Thyroid gland (tissue), 4 donors: ENCODE measurements around the gene ATAD2B. TPM values are rescaled to one million over a fixed set of nuclear protein-coding genes. Genes with fewer than 3 reads are reported as not detected.
"Not testable (repeated sequence)": the region's sequence is repeated elsewhere in the genome, so short reads cannot be mapped to it uniquely, and the experiment has no call there.

ENCODE experiments used
- DNase-seq, 2 donors: peaks; one replicate each; pipeline ENCODE4 v3.0.0-alpha.2; 2019
- H3K27ac ChIP-seq, 3 donors: fragments of 200-600 bp; sonication (generic); 1 replicate in 2 of 3; 2 replicates in 1 of 3; pipeline ENCODE4 v1.5.1; 2016 to 2019; ENCODE audit warnings: mild to moderate bottlenecking in 1 of 3, moderate library complexity in 1 of 3
- H3K27me3 ChIP-seq: fragments of 200-600 bp; sonication (generic); one replicate; pipeline ENCODE4 v1.5.1; 2019
- H3K36me3 ChIP-seq, 2 donors: fragments of 200-600 bp; sonication (generic); one replicate each; pipeline ENCODE4 v1.5.1; 2016 to 2019
- H3K4me1 ChIP-seq, 2 donors: fragments of 200-600 bp; sonication (generic); one replicate each; pipeline ENCODE4 v1.5.1; 2017 to 2019
- H3K4me3 ChIP-seq, 3 donors: fragments of 200-600 bp; sonication (generic); replicated peaks in 1 of 3; 1 replicate in 2 of 3; 2 replicates in 1 of 3; pipeline ENCODE4 v1.5.1; 2016; ENCODE audit warnings: mild to moderate bottlenecking in 1 of 3
- H3K9me3 ChIP-seq: fragments of 200-600 bp; sonication (generic); one replicate; pipeline ENCODE4 v1.5.1; 2017
- CTCF ChIP-seq, 6 experiments: fragments of 200-600 bp in 3 of 6; fragments of 450-650 bp in 3 of 6; sonication (generic) in 3 of 6; IDR thresholded peaks; one replicate each; pipeline ENCODE4 v1.5.1; 2016 to 2019; ENCODE audit warnings: antibody characterized with exemption in 6 of 6, mild to moderate bottlenecking in 2 of 6, inconsistent platforms in 1 of 6, moderate library complexity in 1 of 6
- POLR2A ChIP-seq, 2 donors: fragments of 450-650 bp; IDR thresholded peaks; one replicate each; pipeline ENCODE4 v1.6.1; 2017; ENCODE audit warnings: antibody characterized with exemption in 2 of 2, mild to moderate bottlenecking in 2 of 2, moderate library complexity in 1 of 2
- WGBS, 2 donors: methylation state at CpG; one replicate each; pipeline ENCODE4 v1.1.5; 2017; 5-methylcytosine and 5-hydroxymethylcytosine counted together
- intact Hi-C: fragments of 100-400 bp; cut with DNase I; formaldehyde crosslinking; loops from one replicate; pipeline ENCODE4 v1.15.1; 2023
- total RNA-seq, 4 donors: library from RNA; depleted of rRNA; stranded (reverse); fragments of >200 nt; gene quantifications; one replicate each; pipeline ENCODE4 v1.2.3, GENCODE V29; 2016

The ATAD2B gene
- total RNA-seq, 4 donors from 2014 or later, result 32.8 to 49.3 (median 37.3) TPM

DNA sequence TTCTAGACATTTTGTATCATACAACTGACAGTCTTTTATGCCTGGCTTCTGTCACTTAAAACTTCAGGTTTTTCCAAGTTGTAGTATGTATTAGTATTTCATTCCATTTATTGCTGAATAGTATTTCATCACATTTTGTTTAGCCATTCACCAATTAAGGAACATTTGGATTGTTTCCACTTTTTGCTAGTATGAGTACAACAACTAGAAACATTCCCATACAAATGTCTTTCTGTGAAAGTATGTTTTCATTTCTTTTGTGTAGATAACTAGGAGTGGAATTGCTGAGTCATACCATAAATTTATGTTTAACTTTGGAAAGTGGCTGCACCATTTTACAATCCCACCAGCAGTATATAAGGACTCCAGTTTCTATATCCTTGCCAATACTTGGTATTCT, 135.9 kb downstream of the ATAD2B start:
- H3K4me3 ChIP-seq, result no peak overlapping the region
- no peak for TF ChIP-seq POLR2A (IDR thresholded peaks at IDR 0.05)
- TF ChIP-seq CTCF (IDR thresholded peaks at IDR 0.05), result no peak
- DNase-seq, result no peak
- no peaks in the 10 kb centered on the region for H3K36me3 ChIP-seq
- no peaks in the 10 kb centered on the region for H3K4me1 ChIP-seq
- intact Hi-C loops, result no loop called here
- no peak overlapping the region for H3K27ac ChIP-seq
- no peaks in the 10 kb centered on the region for H3K9me3 ChIP-seq
- H3K27me3 ChIP-seq, result no peaks in the 10 kb centered on the region

DNA sequence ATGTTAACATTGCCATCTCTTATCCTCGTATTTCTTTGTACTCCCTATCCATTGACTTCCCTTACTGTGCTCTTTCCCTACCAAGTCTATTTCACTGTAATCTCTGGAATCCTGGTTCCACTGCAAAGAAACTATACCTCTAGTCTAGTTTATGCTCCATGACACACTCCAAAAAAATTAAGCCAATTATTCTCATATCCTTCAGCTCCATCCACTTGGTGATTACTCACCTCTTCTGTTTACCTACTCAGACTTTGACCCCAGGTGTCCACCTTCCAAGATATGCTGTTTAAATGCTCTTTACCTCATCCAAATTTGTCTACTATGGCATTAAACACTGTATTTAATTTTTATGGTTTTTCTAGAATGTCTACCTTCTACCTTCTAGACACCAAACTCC, 137.9 kb downstream of the ATAD2B start:
- no peak for TF ChIP-seq POLR2A (IDR thresholded peaks at IDR 0.05)
- intact Hi-C loops, result no loop called here
- H3K27ac ChIP-seq, result no peak overlapping the region
- no peaks in the 10 kb centered on the region for H3K27me3 ChIP-seq
- WGBS, 2 donors, result 96 to 100% methylated on average over 1 of the region's 1 CpG
- no peaks in the 10 kb centered on the region for H3K4me1 ChIP-seq
- H3K4me3 ChIP-seq, result no peak overlapping the region
- no peaks in the 10 kb centered on the region for H3K36me3 ChIP-seq
- no peak for DNase-seq
- no peaks in the 10 kb centered on the region for H3K9me3 ChIP-seq

- no peak for DNase-seq
- Histone ChIP-seq H3K9me3 (no peaks in the 10 kb centered on the region), H3K36me3 (no peaks in the 10 kb centered on the region), H3K4me3 (no peak overlapping the region), H3K27me3 (no peaks in the 10 kb centered on the region), H3K27ac (no peak overlapping the region), H3K4me1 (no peaks in the 10 kb centered on the region)
- TF ChIP-seq POLR2A (IDR thresholded peaks at IDR 0.05) (no peak), CTCF (IDR thresholded peaks at IDR 0.05) (no peak)
- intact Hi-C loops, result no loop called here
- 76 to 77% methylated on average over 1 of the region's 1 CpG for WGBS, 2 donors
These were observed 138.8 kb downstream of the ATAD2B start for GRCh38 chr2:23788100-23788499.

DNA sequence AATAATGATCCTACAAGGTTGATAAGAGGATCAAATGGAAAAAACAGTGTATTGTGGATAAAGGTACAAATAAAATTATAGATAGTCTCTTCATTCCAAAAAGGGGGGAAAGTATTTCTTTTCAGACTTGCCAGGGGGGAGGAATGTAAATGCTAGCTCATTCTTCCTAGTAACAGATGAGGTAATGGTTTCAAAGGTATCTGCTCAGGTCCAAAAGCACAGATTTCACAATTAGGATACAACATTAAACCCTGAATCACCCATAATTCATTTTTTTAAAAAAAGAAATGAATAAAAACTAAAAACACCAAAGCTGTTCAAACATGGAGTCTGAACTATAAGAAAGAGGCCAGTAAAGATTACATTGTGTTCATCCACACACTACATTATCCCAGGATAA, 142.0 kb downstream of the ATAD2B start:
- Histone ChIP-seq H3K27me3 (no peaks in the 10 kb centered on the region), H3K9me3 (no peaks in the 10 kb centered on the region), H3K27ac (no peak overlapping the region), H3K4me1 (no peaks in the 10 kb centered on the region), H3K4me3 (no peak overlapping the region), H3K36me3 (no peaks in the 10 kb centered on the region)
- intact Hi-C loops, result no loop called here
- TF ChIP-seq POLR2A (IDR thresholded peaks at IDR 0.05), result no peak
- no peak for TF ChIP-seq CTCF (IDR thresholded peaks at IDR 0.05)
- no peak for DNase-seq

- Histone ChIP-seq H3K4me3 (no peak overlapping the region), H3K9me3 (no peaks in the 10 kb centered on the region), H3K27ac (no peak overlapping the region), H3K36me3 (no peaks in the 10 kb centered on the region), H3K4me1 (no peaks in the 10 kb centered on the region), H3K27me3 (no peaks in the 10 kb centered on the region)
- 88 to 98% methylated on average over 1 of the region's 1 CpG for WGBS, 2 donors
- no peak for DNase-seq
- TF ChIP-seq POLR2A (IDR thresholded peaks at IDR 0.05), result no peak
- TF ChIP-seq CTCF (IDR thresholded peaks at IDR 0.05), result no peak
- intact Hi-C loops, result no loop called here
These were observed 144.3 kb downstream of the ATAD2B start for GRCh38 chr2:23782646-23783045.

- Histone ChIP-seq H3K27ac (no peak overlapping the region), H3K4me3 (no peak overlapping the region), H3K9me3 (no peaks in the 10 kb centered on the region), H3K4me1 (no peaks in the 10 kb centered on the region), H3K27me3 (no peaks in the 10 kb centered on the region), H3K36me3 (no peaks in the 10 kb centered on the region)
- DNase-seq, result no peak
- 94 to 98% methylated on average over 2 of the region's 2 CpGs for WGBS, 2 donors
- TF ChIP-seq CTCF (IDR thresholded peaks at IDR 0.05), result no peak
- TF ChIP-seq POLR2A (IDR thresholded peaks at IDR 0.05), result no peak
- intact Hi-C loops, result no loop called here
These were observed 144.8 kb downstream of the ATAD2B start for GRCh38 chr2:23782126-23782525.

DNA sequence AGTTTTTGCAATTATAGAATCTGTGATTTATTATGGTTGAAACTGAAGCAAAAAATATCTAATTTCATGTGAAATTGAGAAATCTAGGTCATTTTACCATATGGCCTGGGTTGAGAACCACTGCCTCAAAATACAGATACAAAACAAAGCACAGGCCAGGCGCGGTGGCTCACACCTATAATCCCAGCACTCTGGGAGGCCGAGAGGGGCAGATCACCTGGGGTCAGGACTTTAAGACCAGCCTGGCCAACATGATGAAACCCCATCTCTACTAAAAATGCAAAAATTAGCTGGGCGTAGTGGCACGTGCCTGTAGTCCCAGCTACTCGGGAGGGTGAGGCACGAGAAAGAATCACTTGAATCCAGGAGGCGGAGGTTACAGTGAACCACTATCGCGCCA, 146.5 kb downstream of the ATAD2B start:
- H3K27ac ChIP-seq, intact Hi-C loops, H3K27me3 ChIP-seq, DNase-seq, H3K36me3 ChIP-seq, H3K9me3 ChIP-seq, H3K4me3 ChIP-seq, H3K4me1 ChIP-seq: not testable (repeated sequence)
- WGBS, 2 donors, result 93 to 94% methylated on average over 10 of the region's 10 CpGs
